Caco-2 (cell line): ENCODE measurements around the gene TSPAN15. TPM values are rescaled to one million over a fixed set of nuclear protein-coding genes. Genes with fewer than 3 reads are reported as not detected.
A peak's percentile ranks its signal among the peaks of the same experiment; 100 is the strongest.

Source experiments
- BruUV-seq: library from RNA; stranded (reverse); fragments of 400-500 nt; replicated peaks from 2 replicates; lab custom pipeline; 2021; lab: Mats Ljungman, UMichigan
- CTCF ChIA-PET: fragments of 300-600 bp; sonication (Branson Sonifier 250); formaldehyde crosslinking; loops from one replicate; lab custom pipeline; 2022; ENCODE audit warnings: antibody characterized with exemption; lab: Charles Lee
- POLR2A ChIA-PET: fragments of 300-600 bp; sonication (Branson Sonifier 250); formaldehyde crosslinking; loops from one replicate; lab custom pipeline; 2022; ENCODE audit warnings: antibody characterized with exemption; lab: Charles Lee
- DNase-seq, 2 experiments: peaks; one replicate each; pipeline versions ENCODE4 v3.0.0 to v3.0.0-alpha.2; 2020 to 2022
- H3K27me3 ChIP-seq: replicated peaks from 2 replicates; pipeline ENCODE4 v1.6.0; 2011; ENCODE audit warnings: low read length; ENCODE audit not compliant: control insufficient read depth, insufficient read depth
- H3K36me3 ChIP-seq: 2 replicates; pipeline ENCODE4 v1.5.1; 2011; ENCODE audit warnings: low read length; ENCODE audit not compliant: control insufficient read depth, insufficient read depth
- H3K4me1 ChIP-seq: fragments of 250-450 bp; sonication (Bioruptor Pico); 2 replicates; pipeline ENCODE4 v1.5.1; 2020; ENCODE audit warnings: mild to moderate bottlenecking
- H3K4me3 ChIP-seq: 2 replicates; pipeline ENCODE4 v1.5.1; 2011; ENCODE audit warnings: low read depth, mild to moderate bottlenecking, control low read depth, low read length
- H3K9me3 ChIP-seq: fragments of 250-450 bp; sonication (Bioruptor Pico); 2 replicates; pipeline ENCODE4 v1.5.1; 2020; ENCODE audit warnings: mild to moderate bottlenecking, moderate library complexity
- H3K27ac Mint-ChIP-seq: one replicate; pipeline ENCODE4 v1.8.0; 2022; ENCODE audit warnings: mixed read lengths; ENCODE audit not compliant: unreplicated experiment
- H3K27me3 Mint-ChIP-seq: one replicate; pipeline ENCODE4 v1.8.0; 2022; ENCODE audit warnings: mixed read lengths; ENCODE audit not compliant: insufficient read depth, unreplicated experiment
- H3K36me3 Mint-ChIP-seq: one replicate; pipeline ENCODE4 v1.8.0; 2022; ENCODE audit warnings: mild to moderate bottlenecking, mixed read lengths; ENCODE audit not compliant: insufficient read depth, unreplicated experiment
- H3K4me1 Mint-ChIP-seq: one replicate; pipeline ENCODE4 v1.8.0; 2022; ENCODE audit warnings: low read depth, mixed read lengths; ENCODE audit not compliant: unreplicated experiment
- H3K4me3 Mint-ChIP-seq: one replicate; pipeline ENCODE4 v1.8.0; 2022; ENCODE audit warnings: mild to moderate bottlenecking, moderate library complexity, mixed read lengths; ENCODE audit not compliant: unreplicated experiment
- H3K9me3 Mint-ChIP-seq: one replicate; pipeline ENCODE4 v1.8.0; 2022; ENCODE audit warnings: mixed read lengths; ENCODE audit not compliant: unreplicated experiment
- CTCF ChIP-seq, 2 experiments: fragments of 200-600 bp in 1 of 2; IDR thresholded peaks; 1 replicate in 1 of 2; 2 replicates in 1 of 2; pipeline versions ENCODE4 v1.5.1 to v1.8.0; 2011 to 2022; ENCODE audit warnings: antibody characterized with exemption in 1 of 2, control low read depth in 1 of 2, inconsistent platforms in 1 of 2, low read depth in 1 of 2, low read length in 1 of 2, mild to moderate bottlenecking in 1 of 2, moderate library complexity in 1 of 2; ENCODE audit not compliant: insufficient read depth in 1 of 2, severe bottlenecking in 1 of 2, unreplicated experiment in 1 of 2
- intact Hi-C: fragments of 100-400 bp; cut with micrococcal nuclease; formaldehyde crosslinking; loops from one replicate; pipeline ENCODE4 v1.10.0; 2022; ENCODE audit not compliant: unreplicated experiment
- total RNA-seq: library from RNA; stranded (reverse); gene quantifications from 2 replicates; pipeline ENCODE4 v1.2.3, GENCODE V29; 2022

The TSPAN15 gene
- total RNA-seq, 1 experiment from 2014 or later, result 86.5 TPM

- no peaks in the 10 kb centered on the region for H3K4me1 ChIP-seq
- CTCF ChIA-PET, result interaction anchor here (1.0 to 1.8 kb wide), 2 partner anchors 49 to 60 kb away, joined by 3 to 4 read pairs; no protein-coding TSS in a partner anchor
- H3K36me3 ChIP-seq, result no peaks in the 10 kb centered on the region
- Mint-ChIP-seq H3K4me1 (peaks cover 12% of the 10 kb centered on the region), H3K4me3 (no peak overlapping the region), H3K27ac (no peak overlapping the region), H3K27me3 (no peaks in the 10 kb centered on the region), H3K36me3 (no peaks in the 10 kb centered on the region), H3K9me3 (no peaks in the 10 kb centered on the region)
- H3K27me3 ChIP-seq, result no peaks in the 10 kb centered on the region
- H3K4me3 ChIP-seq, result no peak overlapping the region
- POLR2A ChIA-PET, result no interaction called here
- BruUV-seq, result no TSS peak
- TF ChIP-seq CTCF (IDR thresholded peaks at IDR 0.05; ENCODE audit: insufficient read depth in 1 of 2, low read depth in 1 of 2, low read length in 1 of 2, severe bottlenecking in 1 of 2, unreplicated experiment in 1 of 2), result no peak
- no peaks in the 10 kb centered on the region for H3K9me3 ChIP-seq
- intact Hi-C loops, result no loop called here
- peak in 1 of 2 experiments; percentile 34 for DNase-seq
Observed at GRCh38 chr10:69498711-69499471, 47.6 kb downstream of the TSPAN15 start.

- peaks cover 12% of the 10 kb centered on the region for H3K4me1 Mint-ChIP-seq
- ChIA-PET POLR2A (no interaction called here), CTCF (interaction anchor here (1.0 to 1.8 kb wide), 2 partner anchors 50 to 61 kb away, joined by 3 to 4 read pairs; no protein-coding TSS in a partner anchor)
- no peaks in the 10 kb centered on the region for H3K4me1 ChIP-seq
- peak in 1 of 2 experiments; percentile 40 for DNase-seq
- no peaks in the 10 kb centered on the region for H3K36me3 Mint-ChIP-seq
- H3K9me3 Mint-ChIP-seq, result no peaks in the 10 kb centered on the region
- no peaks in the 10 kb centered on the region for H3K27me3 Mint-ChIP-seq
- H3K9me3 ChIP-seq, result no peaks in the 10 kb centered on the region
- no peaks in the 10 kb centered on the region for H3K27me3 ChIP-seq
- H3K4me3 ChIP-seq, result no peak overlapping the region
- no peak for TF ChIP-seq CTCF (IDR thresholded peaks at IDR 0.05; ENCODE audit: insufficient read depth in 1 of 2, low read depth in 1 of 2, low read length in 1 of 2, severe bottlenecking in 1 of 2, unreplicated experiment in 1 of 2)
- intact Hi-C loops, result no loop called here
- H3K27ac Mint-ChIP-seq, result no peak overlapping the region
- H3K36me3 ChIP-seq, result no peaks in the 10 kb centered on the region
- H3K4me3 Mint-ChIP-seq, result no peak overlapping the region
- BruUV-seq, result no TSS peak
Observed at GRCh38 chr10:69499726-69500689, 48.7 kb downstream of the TSPAN15 start.

GRCh38 chr10:69500864-69501468 is 49.7 kb downstream of the TSPAN15 start:
- peaks cover 12% of the 10 kb centered on the region for H3K4me1 Mint-ChIP-seq
- H3K9me3 Mint-ChIP-seq, result no peaks in the 10 kb centered on the region
- intact Hi-C loops, result no loop called here
- Histone ChIP-seq H3K27me3 (no peaks in the 10 kb centered on the region), H3K4me1 (no peaks in the 10 kb centered on the region), H3K9me3 (no peaks in the 10 kb centered on the region), H3K4me3 (no peak overlapping the region), H3K36me3 (no peaks in the 10 kb centered on the region)
- ChIA-PET CTCF (no interaction called here), POLR2A (no interaction called here)
- no peaks in the 10 kb centered on the region for H3K36me3 Mint-ChIP-seq
- no peak overlapping the region for H3K4me3 Mint-ChIP-seq
- DNase-seq, result peak in 1 of 2 experiments; percentile 24
- TF ChIP-seq CTCF (IDR thresholded peaks at IDR 0.05; ENCODE audit: insufficient read depth in 1 of 2, low read depth in 1 of 2, low read length in 1 of 2, severe bottlenecking in 1 of 2, unreplicated experiment in 1 of 2), result no peak
- no TSS peak for BruUV-seq
- no peaks in the 10 kb centered on the region for H3K27me3 Mint-ChIP-seq
- no peak overlapping the region for H3K27ac Mint-ChIP-seq
